ENCODE results near the gene TBC1D2B. TPM values are rescaled to one million over a fixed set of nuclear protein-coding genes. Genes with fewer than 3 reads are reported as not detected.

TBC1D2B gene
- total RNA-seq, 1 experiment from 2014 or later, result 17.6 TPM

- no peak overlapping the region for H3K9ac ChIP-seq (ENCODE audit: extremely low read depth, insufficient read length, low read length)
- H3K4me1 ChIP-seq (ENCODE audit: insufficient read depth, low read length), result no peaks in the 10 kb centered on the region
- H3K4me2 ChIP-seq (ENCODE audit: insufficient read depth, insufficient read length, low read length), result no peak overlapping the region
- H3K27me3 ChIP-seq (ENCODE audit: insufficient read depth, low read length), result no peaks in the 10 kb centered on the region
- H2BK5ac ChIP-seq (ENCODE audit: insufficient read length, low read length), result no peak overlapping the region
- no peaks in the 10 kb centered on the region for H3K23me2 ChIP-seq (ENCODE audit: insufficient read length, low read depth, low read length, poor library complexity, severe bottlenecking)
- no peak overlapping the region for H4K5ac ChIP-seq (ENCODE audit: insufficient read length, low read depth, low read length)
- no peak overlapping the region for H3K14ac ChIP-seq (ENCODE audit: insufficient read depth, low read length)
- no peaks in the 10 kb centered on the region for H4K20me1 ChIP-seq (ENCODE audit: control insufficient read depth, insufficient read depth, insufficient read length)
- no peak overlapping the region for H4K91ac ChIP-seq (ENCODE audit: insufficient read length, low read depth, low read length)
- no peaks in the 10 kb centered on the region for H3K79me2 ChIP-seq (ENCODE audit: insufficient read depth, low read length)
- no peak overlapping the region for H3K4ac ChIP-seq (ENCODE audit: low read depth, low read length)
- WGBS (ENCODE audit: extremely low coverage, insufficient read length, low lambda C conversion rate), result no CpG with 5 or more reads among the region's 1 CpG
- no peak overlapping the region for H2AK5ac ChIP-seq (ENCODE audit: insufficient read length, low read length)
- peaks cover 7 to 9% of the 10 kb centered on the region in 2 experiments for H3K4me1 Mint-ChIP-seq
- no peak overlapping the region for H3K27ac Mint-ChIP-seq
- peaks cover 0 to 14% (median 7%) of the 10 kb centered on the region in 3 experiments; a peak in 4 of 7 replicates for H3K36me3 Mint-ChIP-seq (ENCODE audit: insufficient read depth in 1 of 3, low read depth in 3 of 3)
- H3K18ac ChIP-seq (ENCODE audit: insufficient read length, low read depth, low read length), result no peak overlapping the region
- no peak overlapping the region for H2BK12ac ChIP-seq (ENCODE audit: insufficient read length, low read depth, low read length)
- H2BK20ac ChIP-seq (ENCODE audit: low read depth, low read length, poor library complexity, severe bottlenecking), result no peak overlapping the region
- no peaks in the 10 kb centered on the region for H3K9me3 ChIP-seq (ENCODE audit: control insufficient read depth, low read depth, low read length)
- no peak overlapping the region for H2BK15ac ChIP-seq (ENCODE audit: low read depth, low read length)
- no peak overlapping the region for H3K27ac ChIP-seq (ENCODE audit: insufficient read length, low read depth, low read length)
- H3K56ac ChIP-seq (ENCODE audit: insufficient read length, low read depth, low read length), result no peak overlapping the region
- no peak overlapping the region for H3K23ac ChIP-seq (ENCODE audit: insufficient read length, low read depth, low read length)
- H2AFZ ChIP-seq (ENCODE audit: low read length), result no peak overlapping the region
- H2BK120ac ChIP-seq (ENCODE audit: low read depth, low read length, poor library complexity, severe bottlenecking), result no peak overlapping the region
- no peaks in the 10 kb centered on the region for H3K9me3 Mint-ChIP-seq
- no peak for DNase-seq
- H3K79me1 ChIP-seq (ENCODE audit: insufficient read depth, low read depth, low read length, poor library complexity, severe bottlenecking), result no peaks in the 10 kb centered on the region
- no peak overlapping the region for H3K4me3 Mint-ChIP-seq
- no peak overlapping the region for H4K8ac ChIP-seq (replicated peaks; ENCODE audit: insufficient read length, low read depth, low read length)
- TF ChIP-seq CTCF (conservative IDR thresholded peaks at IDR 0.05), result no peak
- H3K27me3 Mint-ChIP-seq (ENCODE audit: low read depth), result no peaks in the 10 kb centered on the region
- no peak overlapping the region for H3T11ph ChIP-seq (ENCODE audit: low read length)
Measured at GRCh38 chr15:78040653-78041244, 36.8 kb downstream of the TBC1D2B start.

All from H9 (cell line).